A549 (cell line): Measurements from ENCODE around the gene LRG1. TPM values are rescaled to one million over a fixed set of nuclear protein-coding genes. Genes with fewer than 3 reads are reported as not detected.

ENCODE experiments used
- ATAC-seq, 2 experiments: fragments of 200-7000 bp in 1 of 2; fragments of >200 bp in 1 of 2; cut with Nextera tagmentation in 1 of 2; cut with Tn5 transposase in 1 of 2; 3 replicates each; pipeline versions ENCODE4 v1.8.0 to v1.9.1; 2018 to 2020; ENCODE audit warnings: mild to moderate bottlenecking in 1 of 2, moderate library complexity in 1 of 2
- CTCF ChIA-PET: fragments of 300-600 bp; sonication (Branson Sonifier 250); formaldehyde crosslinking; extraction: SDS; loops from one replicate; lab custom pipeline; 2021; ENCODE audit warnings: antibody characterized with exemption, inconsistent platforms; lab: Yijun Ruan, JAX
- POLR2A ChIA-PET: fragments of 350-600 bp; formaldehyde crosslinking; extraction: SDS; loops from one replicate; lab custom pipeline; 2021; ENCODE audit warnings: antibody characterized with exemption, inconsistent platforms; lab: Yijun Ruan, JAX
- DNase-seq, 2 experiments: peaks; one replicate each; pipeline versions ENCODE4 v3.0.0 to v3.0.0-alpha.2; 2011 to 2016; ENCODE audit warnings: low read depth in 1 of 2, low spot score in 1 of 2
- FAIRE-seq: peaks from 2 replicates; lab custom pipeline; 2011; peaks lifted over from hg19 to GRCh38; lab: Jason Lieb, UNC
- H3K27ac ChIP-seq, 2 experiments: fragments of >200 bp; sonication (Bioruptor Twin); formaldehyde crosslinking; 3 replicates each; pipeline ENCODE4 v1.5.1; 2016 to 2017
- H3K4me1 ChIP-seq: fragments of >200 bp; sonication (Bioruptor Twin); formaldehyde crosslinking; 3 replicates; pipeline ENCODE4 v1.6.1; 2016
- H3K4me2 ChIP-seq: fragments of >200 bp; sonication (Bioruptor Twin); formaldehyde crosslinking; 3 replicates; pipeline ENCODE4 v1.6.1; 2016
- H3K4me3 ChIP-seq: fragments of >200 bp; sonication (Bioruptor Twin); formaldehyde crosslinking; 3 replicates; pipeline ENCODE4 v1.5.1; 2016
- H3K9me3 ChIP-seq: fragments of >200 bp; sonication (Bioruptor Twin); formaldehyde crosslinking; 3 replicates; pipeline ENCODE4 v1.6.1; 2016
- CEBPB ChIP-seq, 2 experiments: fragments of >200 bp in 1 of 2; sonication (Bioruptor Twin) in 1 of 2; formaldehyde crosslinking in 1 of 2; IDR thresholded peaks; 2 replicates each; pipeline ENCODE4 v1.6.1; 2012 to 2016
- CTCF ChIP-seq: fragments of >200 bp; sonication (Bioruptor Twin); formaldehyde crosslinking; IDR thresholded peaks from 3 replicates; pipeline ENCODE4 v1.5.1; 2016
- ESRRA ChIP-seq: fragments of 150-350 bp; IDR thresholded peaks from 2 replicates; pipeline ENCODE4 v1.6.1; 2014; ENCODE audit warnings: mild to moderate bottlenecking, low read length, borderline replicate concordance
- HOXB5 ChIP-seq: fragments of 250-450 bp; sonication (Bioruptor Pico); IDR thresholded peaks from 2 replicates; pipeline ENCODE4 v1.5.0; 2020; ENCODE audit warnings: mild to moderate bottlenecking, moderate library complexity
- PBX3 ChIP-seq: IDR thresholded peaks from 2 replicates; pipeline ENCODE4 v1.6.1; 2012
- POLR2A ChIP-seq: IDR thresholded peaks from 2 replicates; pipeline ENCODE4 v1.6.1; 2012; ENCODE audit warnings: mild to moderate bottlenecking, low read length
- RAD21 ChIP-seq, 2 experiments: fragments of >200 bp in 1 of 2; sonication (Bioruptor Twin) in 1 of 2; formaldehyde crosslinking in 1 of 2; IDR thresholded peaks in 1 of 2; conservative IDR thresholded peaks in 1 of 2; 2 replicates in 1 of 2; 3 replicates in 1 of 2; pipeline ENCODE4 v1.6.1; 2012 to 2018; ENCODE audit warnings: inconsistent platforms in 1 of 2
- RARB ChIP-seq: fragments of 250-450 bp; sonication (Bioruptor Pico); IDR thresholded peaks from 2 replicates; pipeline ENCODE4 v1.8.0; 2021; ENCODE audit warnings: mild to moderate bottlenecking, moderate library complexity
- REST ChIP-seq: fragments of 200-600 bp; sonication (generic); IDR thresholded peaks from 2 replicates; pipeline ENCODE4 v1.6.1; 2016; ENCODE audit warnings: antibody characterized with exemption, mild to moderate bottlenecking, moderate library complexity
- SMC3 ChIP-seq: fragments of >200 bp; sonication (Bioruptor Twin); formaldehyde crosslinking; IDR thresholded peaks from 3 replicates; pipeline ENCODE4 v1.6.1; 2018; ENCODE audit warnings: inconsistent platforms
- TFCP2L1 ChIP-seq: fragments of 250-450 bp; sonication (Bioruptor Pico); IDR thresholded peaks from 2 replicates; pipeline ENCODE4 v1.5.0; 2021; ENCODE audit warnings: mild to moderate bottlenecking
- USF2 ChIP-seq: fragments of 450-650 bp; IDR thresholded peaks from 2 replicates; pipeline ENCODE4 v1.6.1; 2014; ENCODE audit warnings: antibody characterized with exemption
- ZFP36 ChIP-seq: fragments of 450-650 bp; IDR thresholded peaks from 2 replicates; pipeline ENCODE4 v1.6.1; 2014; ENCODE audit warnings: borderline replicate concordance; ENCODE audit not compliant: partially characterized antibody
- WGBS: methylation state at CpG from one replicate; pipeline ENCODE4 v1.1.6; 2017; ENCODE audit errors: missing lambda C conversion rate; 5-methylcytosine and 5-hydroxymethylcytosine counted together
- polyA plus RNA-seq, 4 experiments: library from polyadenylated mRNA; depleted of rRNA in 3 of 4; stranded (reverse); fragments of >200 nt; fragmentation: RNase III in 1 of 4; extraction: RNeasy Plus Mini Kit Qiagen cat#74134 plus additional on column Dnase treatment in 1 of 4; gene quantifications; 2 replicates in 3 of 4; 3 replicates in 1 of 4; pipeline ENCODE4 v1.2.3, GENCODE V29; 2011 to 2017

LRG1 gene
- polyA plus RNA-seq, 2 of the 4 experiments (the other 2 are of a cell fraction) = 0.18 TPM; not detected in 1

GRCh38 chr19:4557971-4558941, 18.4 kb upstream of the LRG1 start:
- ChIA-PET CTCF (interaction anchor here (0.6 to 3.8 kb wide), 16 partner anchors 8 to 91 kb away, joined by 3 to 22 read pairs (median 6); partner anchors contain the start of gene PLIN5), POLR2A (interaction anchor here (0.9 kb wide), 1 partner anchor 9 kb away, joined by 4 read pairs; no protein-coding TSS in a partner anchor)
- WGBS = 20% methylated on average over 20 of the region's 44 CpGs
- ATAC-seq (peak in 1 of 2 experiments; percentile 9; a peak in 1 of 6 replicates), DNase-seq (no peak), FAIRE-seq (no peak)
- H3K4me3 ChIP-seq = no peak overlapping the region
- H3K27ac ChIP-seq = peak overlapping the region in 1 of 2 experiments; percentile 76; a peak in 2 of 6 replicates
- H3K4me1 ChIP-seq = peaks cover 13% of the 10 kb centered on the region
- H3K9me3 ChIP-seq = no peaks in the 10 kb centered on the region
- H3K4me2 ChIP-seq = peak overlapping the region; percentile 60
- TF ChIP-seq CEBPB (IDR thresholded peaks at IDR 0.05) (no peak), POLR2A (no peak), USF2 (no peak), ESRRA (no peak), CTCF (peak; percentile 77), REST (no peak), PBX3 (no peak), SMC3 (peak; percentile 63), RAD21 (conservative IDR thresholded peaks at IDR 0.05 in 1 of 2, IDR thresholded peaks at IDR 0.05 in 1 of 2) (peak; percentile 45 to 46; a peak in 4 of 5 replicates)

GRCh38 chr19:4557144-4557970, 17.5 kb upstream of the LRG1 start:
- TF ChIP-seq TFCP2L1 (CRISPR knock-in tag) (no peak), SMC3 (0 out of 3 replicates have a peak, but pooled peaks have one; percentile 17), ZFP36 (peak; percentile 63), HOXB5 (CRISPR knock-in tag) (no peak), RARB (CRISPR knock-in tag) (no peak)
- DNase-seq = no peak
- ATAC-seq = peak; percentile 55 to 74; a peak in 5 of 6 replicates
- no peaks in the 10 kb centered on the region for H3K9me3 ChIP-seq
- H3K4me3 ChIP-seq = no peak overlapping the region; the same call in 2 of the 3 replicates
- peaks cover 13% of the 10 kb centered on the region for H3K4me1 ChIP-seq
- H3K27ac ChIP-seq = 0 out of 6 replicates have a peak overlapping the region, but pooled peaks of 1 of the 2 experiments have one; percentile 76
- POLR2A ChIA-PET = no interaction called here
- FAIRE-seq = no peak
- CTCF ChIA-PET = interaction anchor here (0.7 to 3.8 kb wide), 8 partner anchors 9 to 155 kb away, joined by 3 to 18 read pairs (median 4); no protein-coding TSS in a partner anchor
- peak overlapping the region; percentile 58 for H3K4me2 ChIP-seq
- 38% methylated on average over 25 of the region's 33 CpGs for WGBS
